Measurements from ENCODE around the gene CETN1.

GRCh38 chr18:573385-573784 is 6.8 kb upstream of the CETN1 start:
- TF ChIP-seq POLR2AphosphoS5 (IDR thresholded peaks at IDR 0.05; ENCODE audit: low read depth, low read length), result no peak
- TF ChIP-seq TAF1 (IDR thresholded peaks at IDR 0.05; ENCODE audit: borderline replicate concordance, insufficient read depth, low read length), result no peak
- no peak for TF ChIP-seq SIN3A (IDR thresholded peaks at IDR 0.05; ENCODE audit: borderline replicate concordance, insufficient read depth, low read length)

Measured in PFSK-1 (cell line).